ENCODE results near the gene SPECC1L.
"Not testable (repeated sequence)": the region's sequence is repeated elsewhere in the genome, so short reads cannot be mapped to it uniquely, and the experiment has no call there.

GRCh38 chr22:24256736-24257135 lies 13.9 kb upstream of the SPECC1L start:
- TF ChIP-seq CTCF (IDR thresholded peaks at IDR 0.05); POLR2A (IDR thresholded peaks at IDR 0.05); EP300 (IDR thresholded peaks at IDR 0.05; ENCODE audit: low read depth): not testable (repeated sequence)
